H9 (cell line): Measurements from ENCODE around the gene VEGFB. TPM values are rescaled to one million over a fixed set of nuclear protein-coding genes. Genes with fewer than 3 reads are reported as not detected.

Experiments used
- DNase-seq: peaks from one replicate; pipeline ENCODE4 v3.0.0-alpha.2; 2017
- H2AFZ ChIP-seq: one replicate; pipeline ENCODE4 v1.6.1; 2013; ENCODE audit warnings: mild to moderate bottlenecking, low read length, control low read depth, moderate library complexity
- H2AK5ac ChIP-seq: 2 replicates; pipeline ENCODE4 v1.6.1; 2013; ENCODE audit warnings: low read length, control low read depth, mixed read lengths; ENCODE audit not compliant: insufficient read length
- H2BK120ac ChIP-seq: one replicate; pipeline ENCODE4 v1.6.1; 2013; ENCODE audit warnings: low read depth, mild to moderate bottlenecking, low read length, control low read depth, inconsistent platforms; ENCODE audit not compliant: poor library complexity, severe bottlenecking
- H2BK12ac ChIP-seq: 2 replicates; pipeline ENCODE4 v1.6.1; 2013; ENCODE audit warnings: low read length, control low read depth, mixed read lengths, low read depth; ENCODE audit not compliant: insufficient read length
- H2BK15ac ChIP-seq: 2 replicates; pipeline ENCODE4 v1.6.1; 2013; ENCODE audit warnings: low read depth, low read length, control low read depth
- H2BK20ac ChIP-seq: one replicate; pipeline ENCODE4 v1.6.1; 2013; ENCODE audit warnings: low read depth, mild to moderate bottlenecking, low read length, control low read depth, inconsistent platforms; ENCODE audit not compliant: poor library complexity, severe bottlenecking
- H2BK5ac ChIP-seq: 2 replicates; pipeline ENCODE4 v1.6.1; 2013; ENCODE audit warnings: low read length, control low read depth, mixed read lengths; ENCODE audit not compliant: insufficient read length
- H3K14ac ChIP-seq: 2 replicates; pipeline ENCODE4 v1.6.1; 2013; ENCODE audit warnings: low read length, control low read depth; ENCODE audit not compliant: insufficient read depth
- H3K18ac ChIP-seq: 2 replicates; pipeline ENCODE4 v1.6.1; 2013; ENCODE audit warnings: low read depth, mild to moderate bottlenecking, mixed read lengths, low read length, control low read depth; ENCODE audit not compliant: insufficient read length
- H3K23ac ChIP-seq: 2 replicates; pipeline ENCODE4 v1.6.1; 2013; ENCODE audit warnings: low read length, control low read depth, mixed read lengths, low read depth; ENCODE audit not compliant: insufficient read length
- H3K23me2 ChIP-seq: 2 replicates; pipeline ENCODE4 v1.6.1; 2013; ENCODE audit warnings: low read depth, mild to moderate bottlenecking, mixed read lengths, low read length, control low read depth; ENCODE audit not compliant: insufficient read length, poor library complexity, severe bottlenecking
- H3K27ac ChIP-seq: 2 replicates; pipeline ENCODE4 v1.5.1; 2013; ENCODE audit warnings: low read length, control low read depth, mixed read lengths, low read depth; ENCODE audit not compliant: insufficient read length
- H3K27me3 ChIP-seq: 2 replicates; pipeline ENCODE4 v1.6.1; 2013; ENCODE audit warnings: low read length, control low read depth, inconsistent platforms; ENCODE audit not compliant: insufficient read depth
- H3K4ac ChIP-seq: 2 replicates; pipeline ENCODE4 v1.6.1; 2013; ENCODE audit warnings: low read depth, mild to moderate bottlenecking, control low read depth, inconsistent platforms, low read length, moderate library complexity
- H3K4me1 ChIP-seq: 2 replicates; pipeline ENCODE4 v1.6.1; 2013; ENCODE audit warnings: low read length, control low read depth, inconsistent platforms; ENCODE audit not compliant: insufficient read depth
- H3K4me2 ChIP-seq: 2 replicates; pipeline ENCODE4 v1.6.1; 2013; ENCODE audit warnings: low read length, control low read depth, mixed read lengths; ENCODE audit not compliant: insufficient read length, insufficient read depth
- H3K56ac ChIP-seq: 2 replicates; pipeline ENCODE4 v1.6.1; 2013; ENCODE audit warnings: low read depth, mild to moderate bottlenecking, mixed read lengths, low read length, control low read depth; ENCODE audit not compliant: insufficient read length
- H3K79me1 ChIP-seq: 2 replicates; pipeline ENCODE4 v1.6.1; 2013; ENCODE audit warnings: low read depth, mild to moderate bottlenecking, moderate library complexity, low read length, control low read depth, inconsistent platforms; ENCODE audit not compliant: insufficient read depth, poor library complexity, severe bottlenecking
- H3K79me2 ChIP-seq: 2 replicates; pipeline ENCODE4 v1.6.1; 2013; ENCODE audit warnings: low read length, control low read depth, inconsistent platforms; ENCODE audit not compliant: insufficient read depth
- H3K9ac ChIP-seq: 2 replicates; pipeline ENCODE4 v1.6.1; 2013; ENCODE audit warnings: low read length, control low read depth, mixed read lengths; ENCODE audit not compliant: insufficient read length; ENCODE audit errors: extremely low read depth
- H3K9me3 ChIP-seq: one replicate; pipeline ENCODE4 v1.6.1; 2013; ENCODE audit warnings: low read depth, low read length, inconsistent platforms; ENCODE audit not compliant: control insufficient read depth
- H3T11ph ChIP-seq: one replicate; pipeline ENCODE4 v1.6.1; 2013; ENCODE audit warnings: mild to moderate bottlenecking, low read length, control low read depth, inconsistent platforms
- H4K20me1 ChIP-seq: one replicate; pipeline ENCODE4 v1.6.1; 2013; ENCODE audit not compliant: control insufficient read depth, insufficient read length, insufficient read depth
- H4K5ac ChIP-seq: 2 replicates; pipeline ENCODE4 v1.6.1; 2013; ENCODE audit warnings: low read depth, mild to moderate bottlenecking, mixed read lengths, low read length, control low read depth; ENCODE audit not compliant: insufficient read length
- H4K8ac ChIP-seq: replicated peaks from 2 replicates; pipeline ENCODE4 v1.6.1; 2013; ENCODE audit warnings: low read length, control low read depth, mixed read lengths, low read depth; ENCODE audit not compliant: insufficient read length
- H4K91ac ChIP-seq: 2 replicates; pipeline ENCODE4 v1.6.1; 2013; ENCODE audit warnings: low read depth, mild to moderate bottlenecking, moderate library complexity, mixed read lengths, low read length, control low read depth; ENCODE audit not compliant: insufficient read length
- H3K27ac Mint-ChIP-seq, 3 experiments: 2 replicates in 2 of 3; 3 replicates in 1 of 3; pipeline ENCODE4 v1.8.0; 2020 to 2021; ENCODE audit warnings: mixed read lengths in 3 of 3, mild to moderate bottlenecking in 1 of 3, moderate library complexity in 1 of 3
- H3K27me3 Mint-ChIP-seq: 2 replicates; pipeline ENCODE4 v1.8.0; 2021; ENCODE audit warnings: low read depth, mild to moderate bottlenecking, moderate library complexity, mixed read lengths
- H3K36me3 Mint-ChIP-seq, 3 experiments: 2 replicates in 2 of 3; 3 replicates in 1 of 3; pipeline ENCODE4 v1.8.0; 2020 to 2021; ENCODE audit warnings: low read depth in 3 of 3, mixed read lengths in 3 of 3; ENCODE audit not compliant: insufficient read depth in 1 of 3
- H3K4me1 Mint-ChIP-seq, 2 experiments: 2 replicates each; pipeline ENCODE4 v1.8.0; 2020; ENCODE audit warnings: mixed read lengths in 2 of 2
- H3K4me3 Mint-ChIP-seq, 2 experiments: 2 replicates in 1 of 2; 3 replicates in 1 of 2; pipeline ENCODE4 v1.8.0; 2020 to 2021; ENCODE audit warnings: mild to moderate bottlenecking in 2 of 2, mixed read lengths in 2 of 2, moderate library complexity in 1 of 2
- H3K9me3 Mint-ChIP-seq, 2 experiments: 2 replicates in 1 of 2; 3 replicates in 1 of 2; pipeline ENCODE4 v1.8.0; 2020; ENCODE audit warnings: mild to moderate bottlenecking in 2 of 2, mixed read lengths in 2 of 2, moderate library complexity in 1 of 2
- WGBS: extraction: QIAGEN DNeasy Blood & Tissue Kit; methylation state at CpG from one replicate; pipeline ENCODE4 v1.1.7; 2013; ENCODE audit warnings: missing lambda C conversion rate, low lambda C conversion rate, mixed read lengths; ENCODE audit not compliant: insufficient read length; ENCODE audit errors: extremely low coverage; 5-methylcytosine and 5-hydroxymethylcytosine counted together
- total RNA-seq: library from RNA; stranded (reverse); gene quantifications from 2 replicates; pipeline ENCODE4 v1.2.1, GENCODE V29; 2021
- TF ChIP-seq, protein P1 (sequence below): fragments of 200-600 bp; sonication (generic); conservative IDR thresholded peaks from 3 replicates; pipeline ENCODE4 v1.8.0; 2021; ENCODE audit warnings: antibody characterized with exemption, mild to moderate bottlenecking

VEGFB gene
- total RNA-seq, 1 experiment from 2014 or later: 57.7 TPM

DNA sequence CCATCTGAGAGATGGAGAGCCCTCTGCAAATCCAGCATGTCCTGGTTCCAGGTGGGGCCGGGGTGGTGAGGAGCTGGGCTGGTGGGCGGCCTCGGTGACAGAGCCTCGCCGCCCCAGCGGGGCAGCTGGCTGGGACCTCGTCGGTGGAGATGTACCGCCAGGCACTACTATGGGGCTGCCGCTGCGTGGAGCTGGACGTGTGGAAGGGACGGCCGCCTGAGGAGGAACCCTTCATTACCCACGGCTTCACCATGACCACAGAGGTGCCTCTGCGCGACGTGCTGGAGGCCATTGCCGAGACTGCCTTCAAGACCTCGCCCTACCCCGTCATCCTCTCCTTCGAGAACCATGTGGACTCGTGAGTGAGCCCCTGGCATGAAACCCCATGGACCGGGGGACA is 24.0 kb downstream of the VEGFB start:
- WGBS: no CpG with 5 or more reads among the region's 24 CpGs
- no peak overlapping the region for H4K5ac ChIP-seq
- no peak overlapping the region for H4K91ac ChIP-seq
- no peak overlapping the region for H3K14ac ChIP-seq
- no peaks in the 10 kb centered on the region for H3K27me3 ChIP-seq
- no peaks in the 10 kb centered on the region for H3K79me1 ChIP-seq
- no peaks in the 10 kb centered on the region for H3K4me1 ChIP-seq
- TF ChIP-seq, protein P1, sequence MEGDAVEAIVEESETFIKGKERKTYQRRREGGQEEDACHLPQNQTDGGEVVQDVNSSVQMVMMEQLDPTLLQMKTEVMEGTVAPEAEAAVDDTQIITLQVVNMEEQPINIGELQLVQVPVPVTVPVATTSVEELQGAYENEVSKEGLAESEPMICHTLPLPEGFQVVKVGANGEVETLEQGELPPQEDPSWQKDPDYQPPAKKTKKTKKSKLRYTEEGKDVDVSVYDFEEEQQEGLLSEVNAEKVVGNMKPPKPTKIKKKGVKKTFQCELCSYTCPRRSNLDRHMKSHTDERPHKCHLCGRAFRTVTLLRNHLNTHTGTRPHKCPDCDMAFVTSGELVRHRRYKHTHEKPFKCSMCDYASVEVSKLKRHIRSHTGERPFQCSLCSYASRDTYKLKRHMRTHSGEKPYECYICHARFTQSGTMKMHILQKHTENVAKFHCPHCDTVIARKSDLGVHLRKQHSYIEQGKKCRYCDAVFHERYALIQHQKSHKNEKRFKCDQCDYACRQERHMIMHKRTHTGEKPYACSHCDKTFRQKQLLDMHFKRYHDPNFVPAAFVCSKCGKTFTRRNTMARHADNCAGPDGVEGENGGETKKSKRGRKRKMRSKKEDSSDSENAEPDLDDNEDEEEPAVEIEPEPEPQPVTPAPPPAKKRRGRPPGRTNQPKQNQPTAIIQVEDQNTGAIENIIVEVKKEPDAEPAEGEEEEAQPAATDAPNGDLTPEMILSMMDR: no peak
- H3K4ac ChIP-seq: no peak overlapping the region
- H3K27ac ChIP-seq: no peak overlapping the region
- H2BK15ac ChIP-seq: no peak overlapping the region
- Mint-ChIP-seq H3K27me3 (no peaks in the 10 kb centered on the region), H3K4me3 (no peak overlapping the region), H3K36me3 (peaks cover 50 to 85% (median 72%) of the 10 kb centered on the region in 3 experiments), H3K27ac (peak overlapping the region in 1 of 3 experiments; percentile 31; a peak in 1 of 7 replicates), H3K9me3 (no peaks in the 10 kb centered on the region), H3K4me1 (peaks cover under 1 to 7% of the 10 kb centered on the region in 2 experiments)
- H3K79me2 ChIP-seq: no peaks in the 10 kb centered on the region
- H4K8ac ChIP-seq: no peak overlapping the region
- H3K9me3 ChIP-seq: no peaks in the 10 kb centered on the region
- no peak overlapping the region for H3K4me2 ChIP-seq
- no peak overlapping the region for H3T11ph ChIP-seq
- H2AFZ ChIP-seq: no peak overlapping the region
- H3K18ac ChIP-seq: no peak overlapping the region
- H2AK5ac ChIP-seq: no peak overlapping the region
- no peak overlapping the region for H3K9ac ChIP-seq
- H2BK20ac ChIP-seq: no peak overlapping the region
- DNase-seq: no peak
- no peak overlapping the region for H3K23ac ChIP-seq
- H2BK5ac ChIP-seq: no peak overlapping the region
- H3K23me2 ChIP-seq: no peaks in the 10 kb centered on the region
- no peak overlapping the region for H2BK12ac ChIP-seq
- no peaks in the 10 kb centered on the region for H4K20me1 ChIP-seq
- no peak overlapping the region for H3K56ac ChIP-seq
- H2BK120ac ChIP-seq: no peak overlapping the region
